Uterus (tissue), 2 donors: ENCODE results near the gene MXD4.

Experiments
- POLR2A ChIP-seq, 2 donors: fragments of 450-650 bp; IDR thresholded peaks; one replicate each; pipeline ENCODE4 v1.6.1; 2016; ENCODE audit warnings: antibody characterized with exemption in 2 of 2, mild to moderate bottlenecking in 1 of 2, moderate library complexity in 1 of 2
- TF ChIP-seq, protein P1 (sequence below), 4 experiments: fragments of 200-600 bp in 2 of 4; fragments of 450-650 bp in 2 of 4; sonication (generic) in 2 of 4; IDR thresholded peaks; one replicate each; pipeline ENCODE4 v1.5.1; 2016 to 2019; ENCODE audit warnings: antibody characterized with exemption in 4 of 4, mild to moderate bottlenecking in 2 of 4, moderate library complexity in 1 of 4

DNA sequence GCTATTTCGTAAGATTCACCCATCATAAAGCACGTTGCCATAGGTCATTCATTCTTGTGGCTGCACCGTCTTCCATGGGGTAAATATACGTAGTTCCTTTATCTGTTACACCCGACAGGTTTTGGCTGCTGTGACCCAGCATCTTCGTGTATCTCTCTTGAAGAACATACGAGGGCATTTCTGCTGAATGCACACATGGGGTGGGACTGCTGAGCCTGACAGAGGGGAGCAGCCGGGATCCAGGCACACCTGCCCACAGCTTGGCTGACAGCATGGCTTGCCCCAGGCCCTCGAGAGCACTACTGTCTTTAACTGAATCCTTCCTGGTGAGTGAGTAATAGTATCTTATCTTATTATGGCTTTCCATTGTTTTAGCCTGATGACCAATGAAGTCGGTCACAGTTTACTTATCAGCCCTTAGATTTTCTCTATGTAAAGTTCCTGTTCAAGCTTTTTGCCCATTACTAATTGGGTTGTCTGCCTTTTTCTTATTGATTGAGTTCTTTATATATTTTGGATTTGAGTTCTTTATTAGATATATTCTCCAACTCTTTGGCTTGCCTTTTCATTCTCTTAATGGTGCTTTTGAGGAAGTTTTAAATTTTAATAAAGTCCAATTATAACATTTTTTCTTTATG lies 45.0 kb upstream of the MXD4 start:
- TF ChIP-seq, protein P1, sequence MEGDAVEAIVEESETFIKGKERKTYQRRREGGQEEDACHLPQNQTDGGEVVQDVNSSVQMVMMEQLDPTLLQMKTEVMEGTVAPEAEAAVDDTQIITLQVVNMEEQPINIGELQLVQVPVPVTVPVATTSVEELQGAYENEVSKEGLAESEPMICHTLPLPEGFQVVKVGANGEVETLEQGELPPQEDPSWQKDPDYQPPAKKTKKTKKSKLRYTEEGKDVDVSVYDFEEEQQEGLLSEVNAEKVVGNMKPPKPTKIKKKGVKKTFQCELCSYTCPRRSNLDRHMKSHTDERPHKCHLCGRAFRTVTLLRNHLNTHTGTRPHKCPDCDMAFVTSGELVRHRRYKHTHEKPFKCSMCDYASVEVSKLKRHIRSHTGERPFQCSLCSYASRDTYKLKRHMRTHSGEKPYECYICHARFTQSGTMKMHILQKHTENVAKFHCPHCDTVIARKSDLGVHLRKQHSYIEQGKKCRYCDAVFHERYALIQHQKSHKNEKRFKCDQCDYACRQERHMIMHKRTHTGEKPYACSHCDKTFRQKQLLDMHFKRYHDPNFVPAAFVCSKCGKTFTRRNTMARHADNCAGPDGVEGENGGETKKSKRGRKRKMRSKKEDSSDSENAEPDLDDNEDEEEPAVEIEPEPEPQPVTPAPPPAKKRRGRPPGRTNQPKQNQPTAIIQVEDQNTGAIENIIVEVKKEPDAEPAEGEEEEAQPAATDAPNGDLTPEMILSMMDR (IDR thresholded peaks at IDR 0.05): no peak
- TF ChIP-seq POLR2A (IDR thresholded peaks at IDR 0.05): no peak
